ENCODE data around the gene LRCH4.
A peak's percentile ranks its signal among the peaks of the same experiment; 100 is the strongest.
"Not testable (repeated sequence)": the region's sequence is repeated elsewhere in the genome, so short reads cannot be mapped to it uniquely, and the experiment has no call there.

LRCH4 gene

GRCh38 chr7:100544967-100545359, 41.0 kb downstream of the LRCH4 start:
- TF ChIP-seq CTCF (IDR thresholded peaks at IDR 0.05; ENCODE audit: extremely low read depth, missing control alignments): no peak
- DNase-seq (ENCODE audit: low spot score): no peak

- no peak for DNase-seq (ENCODE audit: low spot score)
- no peak for TF ChIP-seq CTCF (IDR thresholded peaks at IDR 0.05; ENCODE audit: extremely low read depth, missing control alignments)
Observed at GRCh38 chr7:100544386-100544785, 41.5 kb downstream of the LRCH4 start.

- no peak for DNase-seq (ENCODE audit: low spot score)
- no peak for TF ChIP-seq CTCF (IDR thresholded peaks at IDR 0.05; ENCODE audit: extremely low read depth, missing control alignments)
Observed at GRCh38 chr7:100543586-100543985, 42.3 kb downstream of the LRCH4 start.

GRCh38 chr7:100541309-100541708, 44.6 kb downstream of the LRCH4 start:
- not testable (repeated sequence) for DNase-seq (ENCODE audit: low spot score)

GRCh38 chr7:100540073-100540723, 45.7 kb downstream of the LRCH4 start:
- no peak for DNase-seq (ENCODE audit: low spot score)
- no peak for TF ChIP-seq CTCF (IDR thresholded peaks at IDR 0.05; ENCODE audit: extremely low read depth, missing control alignments)

- DNase-seq (ENCODE audit: low spot score): no peak
- TF ChIP-seq CTCF (IDR thresholded peaks at IDR 0.05; ENCODE audit: extremely low read depth, missing control alignments): no peak
Observed at GRCh38 chr7:100539436-100540006, 46.4 kb downstream of the LRCH4 start.

GRCh38 chr7:100538654-100539435, 47.1 kb downstream of the LRCH4 start, which contains the start of gene AGFG2:
Gene AGFG2, plus strand, starts transcription at chr7:100539203. Its CDS starts 144 bp downstream, at chr7:100539347.
- DNase-seq (ENCODE audit: low spot score): peak; percentile 98
- no peak for TF ChIP-seq CTCF (IDR thresholded peaks at IDR 0.05; ENCODE audit: extremely low read depth, missing control alignments)

All from GM20000 (cell line).